HUES64 (cell line): ENCODE measurements around the gene CRB1.

Experiments
- H3K27ac ChIP-seq: 2 replicates; pipeline ENCODE4 v1.7.0; 2013; ENCODE audit warnings: low read depth, low read length, inconsistent platforms
- H3K27me3 ChIP-seq: 2 replicates; pipeline ENCODE4 v1.6.1; 2013; ENCODE audit warnings: mild to moderate bottlenecking, low read length; ENCODE audit not compliant: insufficient read depth
- H3K36me3 ChIP-seq: 2 replicates; pipeline ENCODE4 v1.6.1; 2013; ENCODE audit warnings: mild to moderate bottlenecking, low read length; ENCODE audit not compliant: insufficient read depth
- H3K4me1 ChIP-seq: 2 replicates; pipeline ENCODE4 v1.6.1; 2013; ENCODE audit warnings: mild to moderate bottlenecking, low read length, moderate library complexity; ENCODE audit not compliant: insufficient read depth
- H3K4me3 ChIP-seq: 2 replicates; pipeline ENCODE4 v1.5.1; 2013; ENCODE audit warnings: mild to moderate bottlenecking, low read length, moderate library complexity
- H3K9ac ChIP-seq: 2 replicates; pipeline ENCODE4 v1.6.1; 2013; ENCODE audit warnings: mild to moderate bottlenecking, low read depth, low read length
- H3K9me3 ChIP-seq: 2 replicates; pipeline ENCODE4 v1.6.1; 2013; ENCODE audit warnings: low read depth, low read length; ENCODE audit not compliant: insufficient read depth
- WGBS: fragments of 150-250, 120-280 bp; methylation state at CpG from one replicate; pipeline ENCODE4 v1.1.7; 2013; ENCODE audit warnings: missing lambda C conversion rate; 5-methylcytosine and 5-hydroxymethylcytosine counted together

The CRB1 gene

DNA sequence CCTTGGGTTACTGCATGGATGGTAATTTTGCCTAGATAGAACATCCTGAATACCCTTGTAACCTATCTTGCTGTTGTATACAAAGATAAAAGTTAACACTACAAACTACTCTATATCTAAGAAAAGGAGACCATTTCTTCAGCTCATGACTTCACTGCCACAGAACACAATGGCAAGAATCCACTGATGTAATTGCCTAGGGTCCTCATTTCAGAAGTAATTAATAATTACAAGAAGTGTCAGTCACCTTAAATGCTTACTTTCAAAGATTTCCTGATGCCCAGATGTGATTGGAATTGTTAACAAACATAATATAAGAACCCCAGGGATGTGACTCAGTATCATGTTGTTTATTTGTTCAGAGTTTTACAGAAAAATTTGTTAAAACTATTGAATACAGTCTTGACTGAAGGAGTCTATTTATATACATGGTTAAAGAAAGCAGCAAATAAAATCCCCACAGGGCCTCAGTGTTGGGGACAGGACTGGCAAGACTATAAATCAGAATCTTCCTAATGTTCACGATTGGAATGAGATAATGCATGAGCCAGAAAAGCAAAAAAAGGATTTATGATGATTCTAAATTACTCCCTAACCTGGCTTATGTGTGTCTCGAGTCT lies 83.9 kb downstream of the CRB1 start:
- 100% methylated on average over 2 of the region's 2 CpGs for WGBS
- Histone ChIP-seq H3K9me3 (no peaks in the 10 kb centered on the region), H3K27ac (no peak overlapping the region), H3K4me3 (no peak overlapping the region), H3K4me1 (no peaks in the 10 kb centered on the region), H3K9ac (no peak overlapping the region), H3K36me3 (no peaks in the 10 kb centered on the region), H3K27me3 (no peaks in the 10 kb centered on the region)

DNA sequence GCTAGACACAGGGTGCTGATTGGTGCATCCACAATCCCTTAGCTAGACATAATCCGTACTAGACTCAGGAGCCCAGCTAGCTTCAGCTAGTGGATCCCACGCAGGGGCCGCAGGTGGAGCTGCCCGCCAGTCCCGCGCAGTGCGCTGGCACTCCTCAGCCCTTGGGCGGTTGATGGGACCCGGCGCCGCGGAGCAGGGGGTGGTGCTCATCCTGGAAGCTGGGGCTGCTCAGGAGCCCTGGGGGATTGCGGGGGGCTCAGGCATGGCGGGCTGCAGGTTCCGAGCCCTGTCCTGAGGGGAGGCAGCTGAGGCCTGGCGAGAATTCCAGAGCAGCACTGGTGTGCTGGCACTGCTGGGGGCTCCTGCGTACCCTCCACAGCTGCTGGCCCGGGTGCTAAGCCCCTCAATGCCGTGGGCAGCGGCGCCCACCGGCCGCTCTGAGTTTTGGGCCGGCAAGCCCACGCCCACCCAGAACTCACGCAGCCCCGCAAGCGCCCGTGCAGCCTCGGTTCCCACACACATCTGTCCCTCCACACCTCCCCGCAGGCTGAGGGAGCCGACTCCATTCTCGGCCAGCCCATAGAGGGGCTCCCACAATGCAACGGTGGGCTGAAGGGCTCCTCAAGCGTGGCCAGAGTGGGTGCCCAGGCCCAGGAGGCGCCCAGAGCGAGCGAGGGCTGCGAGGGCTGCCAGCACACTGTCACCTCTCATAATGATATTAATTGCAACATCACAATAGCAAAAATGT lies 87.4 kb downstream of the CRB1 start:
- Histone ChIP-seq H3K9ac (no peak overlapping the region), H3K9me3 (no peaks in the 10 kb centered on the region), H3K4me1 (no peaks in the 10 kb centered on the region), H3K36me3 (no peaks in the 10 kb centered on the region), H3K27ac (no peak overlapping the region), H3K27me3 (no peaks in the 10 kb centered on the region), H3K4me3 (no peak overlapping the region)
- 94% methylated on average over 39 of the region's 39 CpGs for WGBS

DNA sequence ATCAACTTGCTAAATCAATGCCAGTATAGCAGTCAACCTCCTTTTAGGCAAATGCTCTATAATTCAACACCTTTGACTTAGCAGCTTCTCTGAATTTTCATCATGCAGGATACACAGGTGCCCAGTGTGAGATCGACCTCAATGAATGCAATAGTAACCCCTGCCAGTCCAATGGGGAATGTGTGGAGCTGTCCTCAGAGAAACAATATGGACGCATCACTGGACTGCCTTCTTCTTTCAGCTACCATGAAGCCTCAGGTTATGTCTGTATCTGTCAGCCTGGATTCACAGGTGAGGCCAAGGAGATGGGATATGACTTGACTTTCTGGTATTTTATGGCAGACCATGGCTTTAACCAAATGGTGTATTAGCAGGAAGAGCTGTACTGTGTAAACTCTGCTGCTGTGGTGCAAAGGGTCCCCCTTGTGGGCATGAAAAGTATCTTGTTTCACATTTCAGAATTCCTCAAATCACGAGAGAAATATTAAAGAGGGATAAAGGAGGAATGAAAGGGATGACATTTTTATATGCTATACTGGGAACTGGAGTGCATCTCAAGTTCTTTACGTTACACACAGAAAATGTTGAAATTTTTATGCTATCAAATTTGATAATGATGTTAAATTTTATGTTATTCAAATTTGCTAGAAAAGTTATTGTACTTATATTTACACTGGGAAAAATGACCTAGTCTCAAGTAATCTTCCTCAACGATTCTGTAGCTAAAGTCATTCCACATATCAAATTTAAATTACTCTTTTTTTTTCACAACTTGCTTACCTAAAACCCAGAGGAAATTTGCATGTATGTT lies 88.9 kb downstream of the CRB1 start:
- H3K27me3 ChIP-seq = no peaks in the 10 kb centered on the region
- H3K4me1 ChIP-seq = no peaks in the 10 kb centered on the region
- no peaks in the 10 kb centered on the region for H3K36me3 ChIP-seq
- no peak overlapping the region for H3K27ac ChIP-seq
- H3K9ac ChIP-seq = no peak overlapping the region
- WGBS = 70% methylated on average over 5 of the region's 5 CpGs
- H3K4me3 ChIP-seq = no peak overlapping the region
- no peaks in the 10 kb centered on the region for H3K9me3 ChIP-seq

DNA sequence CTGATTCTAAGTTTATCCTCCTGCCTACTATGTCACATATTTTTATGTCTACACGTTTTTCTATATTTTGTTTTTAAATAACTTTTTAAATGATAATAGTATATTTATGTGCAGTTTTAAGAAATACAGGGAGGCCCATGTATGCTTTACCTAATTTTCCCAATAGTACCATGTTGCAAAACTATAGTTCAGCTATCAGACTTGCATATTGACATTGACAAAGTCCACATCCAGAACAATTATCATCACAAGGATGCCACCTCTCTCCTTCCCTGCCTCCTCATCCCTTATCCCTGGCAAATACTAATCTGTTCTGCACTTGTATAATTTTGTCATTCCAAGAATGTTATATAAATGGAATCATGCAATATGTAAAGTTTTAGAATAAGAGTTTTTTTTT lies 90.9 kb downstream of the CRB1 start:
- no peaks in the 10 kb centered on the region for H3K9me3 ChIP-seq
- no peaks in the 10 kb centered on the region for H3K27me3 ChIP-seq
- no CpG with 5 or more reads among the region's 1 CpG for WGBS
- H3K4me1 ChIP-seq = no peaks in the 10 kb centered on the region
- H3K4me3 ChIP-seq = no peak overlapping the region
- H3K36me3 ChIP-seq = no peaks in the 10 kb centered on the region
- no peak overlapping the region for H3K27ac ChIP-seq
- no peak overlapping the region for H3K9ac ChIP-seq

DNA sequence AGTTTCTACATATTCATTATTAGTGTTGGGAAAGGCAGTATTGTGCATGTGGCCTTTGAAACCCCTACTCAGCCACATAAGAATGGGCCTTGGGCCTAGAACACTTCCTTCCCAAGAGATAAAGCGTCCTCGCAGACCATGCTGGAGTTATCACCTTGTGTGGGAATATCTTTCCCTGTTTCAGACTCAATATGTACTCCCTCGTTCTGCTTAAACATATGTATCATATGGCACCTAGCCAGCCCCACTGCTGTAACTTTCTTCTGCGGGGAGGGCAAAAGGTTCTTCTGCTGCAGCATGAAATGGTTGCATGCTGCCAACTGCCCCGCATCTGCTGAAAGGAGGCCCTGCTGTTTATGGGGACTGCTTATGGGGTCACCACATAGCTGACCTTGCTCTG lies 92.0 kb downstream of the CRB1 start:
- Histone ChIP-seq H3K27ac (no peak overlapping the region), H3K4me1 (no peaks in the 10 kb centered on the region), H3K4me3 (no peak overlapping the region), H3K36me3 (no peaks in the 10 kb centered on the region), H3K27me3 (no peaks in the 10 kb centered on the region), H3K9ac (no peak overlapping the region), H3K9me3 (no peaks in the 10 kb centered on the region)
- 90% methylated on average over 5 of the region's 5 CpGs for WGBS

DNA sequence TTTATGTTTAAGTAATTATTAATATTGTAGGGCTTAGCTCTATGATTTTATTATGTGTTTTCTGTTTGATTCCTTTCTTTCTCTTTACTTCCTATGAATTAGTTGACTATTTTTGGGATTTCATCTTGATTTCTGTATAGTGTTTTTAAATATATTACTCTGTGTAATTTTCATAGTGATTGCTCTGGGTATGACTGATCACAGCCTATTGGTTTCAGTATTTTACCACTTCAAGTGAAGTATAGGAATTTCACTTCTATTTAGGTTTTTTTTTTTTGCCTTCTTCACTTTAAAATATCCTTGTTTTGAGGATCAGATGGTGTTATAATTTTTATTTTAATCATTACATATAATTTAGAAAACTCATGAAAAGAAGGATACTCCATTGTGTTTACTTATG lies 94.8 kb downstream of the CRB1 start:
- H3K4me3 ChIP-seq = no peak overlapping the region
- no peak overlapping the region for H3K27ac ChIP-seq
- H3K36me3 ChIP-seq = no peaks in the 10 kb centered on the region
- no peak overlapping the region for H3K9ac ChIP-seq
- no peaks in the 10 kb centered on the region for H3K27me3 ChIP-seq
- no peaks in the 10 kb centered on the region for H3K9me3 ChIP-seq
- H3K4me1 ChIP-seq = no peaks in the 10 kb centered on the region

DNA sequence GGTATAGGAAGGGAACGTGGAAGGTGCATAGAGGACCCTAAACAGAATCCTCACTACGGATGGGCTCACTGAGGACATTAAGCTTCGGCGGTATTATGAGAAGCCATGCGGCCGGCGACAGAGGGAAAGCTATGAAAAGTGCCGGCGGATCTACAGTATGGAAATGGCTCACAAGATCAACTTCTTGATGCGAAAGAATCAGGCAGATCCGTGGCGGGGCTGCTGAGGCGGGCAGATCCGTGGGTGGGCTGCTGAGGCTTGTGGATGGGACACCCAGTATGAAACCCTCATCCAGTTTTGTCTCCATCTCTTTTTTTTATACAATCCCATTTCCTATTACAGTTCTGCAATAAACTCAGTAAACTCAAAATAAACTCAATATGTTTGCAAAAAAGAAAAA lies 95.8 kb downstream of the CRB1 start:
- Histone ChIP-seq H3K27me3 (no peaks in the 10 kb centered on the region), H3K9me3 (no peaks in the 10 kb centered on the region), H3K4me3 (no peak overlapping the region), H3K9ac (no peak overlapping the region), H3K36me3 (no peaks in the 10 kb centered on the region), H3K27ac (no peak overlapping the region), H3K4me1 (no peaks in the 10 kb centered on the region)
- WGBS = 94% methylated on average over 14 of the region's 14 CpGs

DNA sequence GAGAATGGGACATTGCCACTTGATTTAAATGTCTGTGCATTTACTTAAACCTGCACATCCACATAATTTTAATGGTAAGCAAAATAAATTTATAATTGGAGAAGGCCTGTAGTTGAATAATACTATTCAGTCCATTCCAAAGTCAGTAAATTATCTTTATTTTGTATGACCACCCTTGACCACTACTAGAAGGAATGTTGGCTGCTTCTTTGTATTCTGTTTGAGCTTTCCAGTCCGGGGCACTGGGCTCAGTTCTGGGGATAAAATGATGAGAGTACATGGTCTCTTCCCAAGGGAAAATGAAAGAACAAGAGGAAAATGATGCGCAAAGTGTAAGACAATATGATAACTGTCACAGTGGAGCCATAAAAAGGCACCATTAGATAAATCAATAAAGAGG lies 98.9 kb downstream of the CRB1 start:
- no peak overlapping the region for H3K27ac ChIP-seq
- no peaks in the 10 kb centered on the region for H3K36me3 ChIP-seq
- no peaks in the 10 kb centered on the region for H3K27me3 ChIP-seq
- 97% methylated on average over 2 of the region's 2 CpGs for WGBS
- no peak overlapping the region for H3K4me3 ChIP-seq
- no peak overlapping the region for H3K9ac ChIP-seq
- no peaks in the 10 kb centered on the region for H3K4me1 ChIP-seq
- no peaks in the 10 kb centered on the region for H3K9me3 ChIP-seq

DNA sequence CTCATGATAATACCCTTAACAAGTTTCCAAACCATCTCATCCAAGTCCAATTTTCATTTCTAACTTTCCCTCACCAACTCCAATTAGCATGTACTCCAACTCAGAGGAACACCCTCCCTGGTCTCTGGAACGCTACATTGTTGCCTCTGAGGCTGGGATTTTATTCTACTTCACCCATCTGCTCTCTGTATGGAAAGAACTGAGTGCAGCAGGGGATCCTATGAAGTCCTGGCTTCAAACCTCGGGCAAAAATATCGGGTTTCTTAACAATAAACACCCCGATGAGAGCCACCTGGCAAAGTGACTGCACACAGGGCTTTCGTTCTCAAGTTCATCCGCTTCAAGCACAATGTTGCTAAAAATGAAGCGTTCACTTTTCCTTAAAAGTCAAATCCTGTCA lies 99.6 kb downstream of the CRB1 start:
- Histone ChIP-seq H3K4me1 (no peaks in the 10 kb centered on the region), H3K36me3 (no peaks in the 10 kb centered on the region), H3K4me3 (no peak overlapping the region), H3K27me3 (no peaks in the 10 kb centered on the region), H3K9ac (no peak overlapping the region), H3K27ac (no peak overlapping the region), H3K9me3 (no peaks in the 10 kb centered on the region)
- WGBS = 97% methylated on average over 7 of the region's 7 CpGs

DNA sequence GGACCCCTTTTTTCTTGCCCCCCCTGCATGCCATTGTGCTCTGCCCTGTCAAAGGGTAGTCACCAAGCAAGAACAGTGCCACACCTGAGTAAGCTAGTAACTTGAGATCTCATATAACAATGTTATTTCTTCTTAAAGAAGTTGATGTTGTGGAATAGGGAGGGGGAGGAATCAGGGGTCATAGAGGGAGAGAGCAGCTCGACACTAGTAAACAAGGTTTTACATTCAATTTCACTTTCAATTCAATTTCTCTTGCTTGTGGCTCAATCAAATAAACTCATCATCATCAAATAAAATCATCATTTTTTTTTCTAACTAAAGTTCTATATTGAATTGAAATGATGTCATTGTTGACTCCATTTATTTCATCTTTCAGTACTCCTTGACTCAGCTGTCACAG lies 106.4 kb downstream of the CRB1 start:
- Histone ChIP-seq H3K27ac (no peak overlapping the region), H3K27me3 (no peaks in the 10 kb centered on the region), H3K4me3 (no peak overlapping the region), H3K36me3 (no peaks in the 10 kb centered on the region), H3K4me1 (no peaks in the 10 kb centered on the region), H3K9me3 (no peaks in the 10 kb centered on the region), H3K9ac (no peak overlapping the region)
- 80% methylated on average over 1 of the region's 1 CpG for WGBS

DNA sequence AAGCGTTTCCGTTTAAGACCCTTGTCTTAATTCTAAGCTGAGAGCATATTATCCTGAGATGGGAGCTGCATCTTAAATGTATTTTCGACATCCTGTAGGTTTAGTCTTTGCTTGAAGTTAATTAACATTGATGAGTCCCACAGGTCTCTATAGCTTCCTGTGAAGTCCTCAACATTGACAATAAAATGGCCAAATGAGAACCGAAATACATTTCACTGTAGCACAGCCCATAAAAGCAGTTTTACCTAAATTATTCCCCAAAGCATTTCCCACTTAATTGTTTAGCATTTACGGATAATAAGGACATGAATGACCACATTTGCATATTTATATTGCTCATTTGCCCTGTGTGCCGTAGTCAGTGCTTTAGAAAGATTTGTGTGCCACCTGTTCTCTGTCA lies 116.4 kb downstream of the CRB1 start:
- Histone ChIP-seq H3K36me3 (no peaks in the 10 kb centered on the region), H3K4me1 (peaks cover 5% of the 10 kb centered on the region; the same call in 1 of the 2 replicates), H3K27me3 (no peaks in the 10 kb centered on the region), H3K4me3 (no peak overlapping the region), H3K9ac (no peak overlapping the region), H3K9me3 (no peaks in the 10 kb centered on the region), H3K27ac (no peak overlapping the region)
- 84% methylated on average over 6 of the region's 6 CpGs for WGBS
